ENCODE measurements around the gene WDR46.
"Not testable (repeated sequence)": the region's sequence is repeated elsewhere in the genome, so short reads cannot be mapped to it uniquely, and the experiment has no call there.

The WDR46 gene

DNA sequence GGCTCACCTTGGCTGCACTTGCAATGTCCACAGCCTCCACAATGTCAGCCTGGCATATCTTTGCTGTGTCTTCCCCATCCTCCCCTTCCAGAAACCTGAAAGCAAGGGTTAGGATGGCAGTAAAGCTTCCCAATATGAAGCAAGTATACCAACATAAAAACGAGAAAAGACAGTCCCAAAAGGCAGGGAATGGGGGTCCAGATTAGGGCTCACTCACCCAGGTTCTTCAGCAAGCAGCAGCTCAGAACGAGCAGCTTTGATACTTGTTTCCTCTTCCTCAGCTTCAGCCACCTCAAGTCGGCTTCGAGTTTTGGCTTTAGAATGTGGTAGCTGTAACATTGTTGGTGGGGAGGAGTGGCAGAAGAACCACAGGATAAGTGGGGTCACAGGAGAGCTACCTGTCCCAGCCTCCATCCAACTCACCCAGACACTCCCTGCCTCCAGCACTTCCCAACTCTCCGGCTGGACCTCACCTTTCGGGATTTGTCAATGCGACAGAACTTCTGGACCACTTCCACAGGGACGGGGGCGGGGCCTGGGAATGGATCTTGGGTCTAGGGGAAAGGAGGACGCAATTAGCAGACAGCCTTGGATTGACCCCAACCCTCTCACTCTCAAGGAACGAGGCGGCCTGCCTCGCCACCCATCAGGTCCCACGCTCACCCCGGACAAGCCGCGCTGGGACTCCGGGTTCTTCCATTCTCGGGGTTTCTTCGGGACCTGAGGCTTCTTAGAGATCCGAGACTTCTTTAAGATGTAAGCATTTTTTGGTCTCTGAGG is 708 bp downstream of the WDR46 start:
- DNase-seq, result no peak

DNA sequence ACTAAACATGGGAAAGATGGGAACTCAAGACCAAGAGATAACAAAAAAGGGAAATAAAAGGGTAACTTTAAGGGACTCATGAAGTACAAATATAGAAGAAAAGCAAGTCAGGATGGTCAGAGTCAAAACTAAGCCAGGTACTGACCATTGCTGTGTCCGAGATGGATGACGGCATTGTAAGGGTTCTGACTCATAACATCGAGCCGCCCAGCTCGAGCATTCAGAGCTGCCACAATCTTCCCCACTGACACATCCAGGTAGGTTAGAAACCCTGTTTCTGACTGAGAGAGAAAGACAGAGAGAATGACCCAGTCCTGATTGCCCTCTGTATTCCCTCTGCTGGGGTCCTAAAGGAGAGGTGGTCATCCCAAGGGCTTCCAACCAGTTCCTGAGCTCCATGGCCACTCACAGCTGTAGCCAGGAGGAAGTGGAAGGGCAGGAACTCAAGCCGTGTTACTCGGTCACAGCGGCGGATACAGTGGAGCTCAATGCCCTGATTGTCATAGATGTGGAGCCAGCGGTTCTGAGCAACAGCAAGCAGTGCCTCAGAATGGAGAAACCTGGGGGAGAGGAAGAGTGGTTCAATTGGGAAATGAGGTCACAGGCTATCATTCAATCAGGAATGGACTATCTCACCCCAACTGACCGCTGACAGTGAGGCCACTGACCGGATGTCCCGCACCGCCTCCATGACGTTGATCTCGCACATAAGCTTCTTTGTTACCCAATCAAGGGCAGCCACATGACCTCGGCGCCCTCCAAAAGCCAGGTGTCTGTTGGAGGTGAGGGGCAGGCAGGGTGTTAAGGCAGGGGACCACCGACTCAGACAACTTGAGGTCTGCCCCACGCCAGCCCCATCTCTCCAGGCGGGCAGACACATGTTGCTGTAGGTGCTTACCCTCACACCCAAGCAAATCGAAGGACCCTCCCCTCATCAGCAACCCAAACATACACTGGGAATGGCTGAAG is 1.8 kb downstream of the WDR46 start:
- no peak for DNase-seq

DNA sequence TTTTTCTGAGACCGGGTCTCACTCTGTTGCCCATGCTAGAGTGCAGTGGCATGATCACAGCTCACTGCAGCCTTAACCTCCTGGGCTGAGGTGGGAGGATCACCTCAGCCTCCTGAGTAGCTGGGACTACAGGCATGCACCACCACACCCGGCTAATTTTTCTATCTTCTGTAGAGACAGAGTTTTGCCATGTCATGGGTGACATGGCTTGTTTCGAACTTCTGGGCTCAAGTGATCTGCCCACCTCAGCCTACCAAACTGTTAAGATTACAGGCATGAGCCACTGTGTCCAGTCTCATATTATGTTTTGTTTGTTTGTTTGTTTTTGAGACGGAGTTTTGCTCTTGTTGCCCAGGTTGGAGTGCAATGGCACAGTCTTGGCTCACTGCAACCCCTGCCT is 3.8 kb downstream of the WDR46 start:
- DNase-seq, result not testable (repeated sequence)

DNA sequence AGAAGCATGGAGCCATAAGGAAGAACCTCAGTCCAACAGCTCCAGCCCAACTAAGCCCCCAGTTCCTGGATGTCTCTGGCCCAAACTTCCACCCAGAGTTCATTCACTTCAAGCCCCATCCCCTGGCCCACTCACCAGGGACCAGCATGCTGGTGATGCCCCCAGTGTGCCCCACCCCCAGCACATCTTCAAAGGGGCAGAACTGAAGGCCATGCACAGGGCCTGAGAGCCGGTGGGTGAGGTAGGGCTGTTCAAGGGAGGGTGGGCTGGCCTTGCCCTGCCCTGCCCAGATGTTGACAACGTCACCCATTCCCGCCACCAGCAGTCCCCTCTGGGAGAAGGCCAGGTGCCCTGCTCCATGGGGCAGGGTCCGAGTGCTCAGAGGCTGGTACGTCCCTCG is 8.5 kb downstream of the WDR46 start:
- no peak for DNase-seq

DNA sequence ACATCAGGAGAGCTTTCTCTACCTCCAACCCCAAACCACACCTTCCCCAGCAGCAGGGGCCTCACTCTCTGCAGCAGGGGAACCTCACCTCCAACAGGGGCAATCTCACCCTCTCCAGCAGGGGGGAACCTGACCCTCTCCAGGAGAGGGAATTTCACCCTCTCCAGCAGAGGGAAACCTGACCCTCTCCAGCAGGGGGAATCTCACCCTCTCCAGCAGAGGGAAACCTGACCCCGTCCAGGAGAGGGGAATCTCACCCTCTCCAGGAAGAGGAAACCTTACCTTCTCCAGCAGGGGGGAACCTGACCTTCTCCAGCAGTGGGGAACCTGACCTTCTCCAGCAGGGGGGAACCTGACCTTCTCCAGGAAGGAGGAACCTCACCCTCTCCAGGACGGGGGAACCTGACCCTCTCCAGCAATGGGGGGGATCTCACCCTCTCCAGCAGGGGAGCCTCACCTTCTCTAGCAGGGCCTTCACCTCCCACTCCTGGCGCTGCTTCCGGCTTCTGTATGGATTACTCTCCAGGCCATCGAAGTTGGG is 9.0 kb downstream of the WDR46 start:
- DNase-seq, result peak; percentile 53

DNA sequence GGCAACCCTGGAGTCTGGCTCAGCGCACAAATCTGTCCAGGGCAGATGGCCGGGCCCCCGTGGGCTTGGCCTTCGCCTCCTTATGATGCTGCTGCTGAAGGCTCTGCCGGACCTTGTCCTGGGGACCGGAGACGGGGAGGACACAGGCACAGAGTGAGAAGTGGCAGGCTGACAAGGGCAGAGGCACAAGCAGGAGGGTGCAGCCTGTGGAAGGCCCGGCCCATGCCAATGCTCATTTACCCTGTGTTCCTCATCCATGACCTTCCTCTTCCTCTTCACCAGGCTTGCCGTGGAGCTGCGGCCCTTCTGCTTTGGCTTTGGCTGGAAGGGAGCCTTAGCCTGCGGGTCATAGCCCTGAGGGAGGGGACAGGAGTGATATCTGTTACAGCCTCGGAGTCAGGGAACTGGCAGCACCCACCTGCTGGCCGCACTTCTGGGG is 9.8 kb downstream of the WDR46 start:
- DNase-seq, result no peak

DNA sequence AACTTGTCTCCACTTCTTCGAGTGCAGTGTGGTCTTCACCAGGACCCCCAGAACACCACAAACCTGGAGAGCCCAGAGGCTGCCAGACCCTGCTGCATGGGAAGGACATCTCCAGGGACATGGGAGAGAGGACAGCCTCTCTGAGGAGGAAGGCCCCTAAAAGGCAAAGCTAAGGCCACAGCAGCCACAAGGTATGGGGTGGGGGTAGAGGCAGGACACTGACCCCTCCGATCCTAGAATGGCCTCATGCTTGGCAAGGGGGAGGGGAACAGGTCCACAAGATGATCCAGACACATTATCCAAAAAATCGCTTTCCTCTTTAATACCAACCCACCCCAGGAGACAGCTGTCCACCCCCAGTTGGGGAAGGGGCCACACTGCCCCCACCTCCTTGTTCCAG is 10.2 kb downstream of the WDR46 start:
- DNase-seq, result no peak

DNA sequence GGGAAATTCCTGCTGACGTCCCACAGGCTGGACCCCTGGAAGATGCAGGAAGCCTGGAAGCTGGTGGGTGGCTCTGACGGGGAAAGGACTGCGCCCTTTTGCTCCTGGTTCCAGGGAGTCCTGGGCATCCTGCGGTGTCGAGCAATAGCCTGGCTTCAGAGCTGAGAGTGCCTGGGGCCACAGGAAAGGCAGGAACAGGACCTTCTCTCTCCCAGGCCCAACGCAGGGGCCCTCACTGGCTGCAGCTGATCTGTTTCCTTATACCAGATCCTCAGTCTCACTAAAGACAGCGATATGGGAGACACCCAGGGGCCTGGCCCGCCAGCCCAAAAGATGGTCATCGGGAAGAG is 10.7 kb downstream of the WDR46 start:
- no peak for DNase-seq

DNA sequence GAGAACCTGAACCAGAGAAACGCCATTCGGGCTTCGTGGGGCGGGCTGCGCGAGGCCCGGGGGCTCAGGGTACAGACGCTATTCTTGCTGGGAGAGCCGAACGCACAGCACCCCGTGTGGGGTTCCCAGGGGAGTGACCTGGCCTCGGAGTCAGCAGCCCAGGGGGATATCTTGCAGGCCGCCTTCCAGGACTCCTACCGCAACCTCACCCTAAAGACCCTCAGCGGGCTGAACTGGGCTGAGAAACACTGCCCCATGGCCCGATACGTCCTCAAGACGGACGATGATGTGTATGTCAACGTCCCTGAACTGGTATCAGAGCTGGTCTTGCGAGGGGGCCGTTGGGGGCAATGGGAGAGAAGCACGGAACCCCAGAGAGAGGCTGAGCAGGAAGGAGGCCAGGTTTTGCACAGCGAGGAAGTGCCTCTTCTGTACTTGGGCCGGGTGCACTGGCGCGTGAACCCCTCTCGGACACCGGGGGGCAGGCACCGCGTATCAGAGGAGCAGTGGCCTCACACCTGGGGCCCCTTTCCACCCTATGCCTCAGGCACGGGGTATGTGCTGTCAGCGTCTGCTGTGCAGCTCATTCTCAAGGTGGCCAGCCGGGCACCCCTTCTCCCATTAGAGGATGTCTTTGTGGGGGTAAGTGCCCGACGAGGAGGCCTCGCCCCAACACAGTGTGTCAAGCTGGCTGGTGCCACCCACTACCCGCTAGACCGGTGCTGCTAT is 11.2 kb downstream of the WDR46 start:
- no peak for DNase-seq

DNA sequence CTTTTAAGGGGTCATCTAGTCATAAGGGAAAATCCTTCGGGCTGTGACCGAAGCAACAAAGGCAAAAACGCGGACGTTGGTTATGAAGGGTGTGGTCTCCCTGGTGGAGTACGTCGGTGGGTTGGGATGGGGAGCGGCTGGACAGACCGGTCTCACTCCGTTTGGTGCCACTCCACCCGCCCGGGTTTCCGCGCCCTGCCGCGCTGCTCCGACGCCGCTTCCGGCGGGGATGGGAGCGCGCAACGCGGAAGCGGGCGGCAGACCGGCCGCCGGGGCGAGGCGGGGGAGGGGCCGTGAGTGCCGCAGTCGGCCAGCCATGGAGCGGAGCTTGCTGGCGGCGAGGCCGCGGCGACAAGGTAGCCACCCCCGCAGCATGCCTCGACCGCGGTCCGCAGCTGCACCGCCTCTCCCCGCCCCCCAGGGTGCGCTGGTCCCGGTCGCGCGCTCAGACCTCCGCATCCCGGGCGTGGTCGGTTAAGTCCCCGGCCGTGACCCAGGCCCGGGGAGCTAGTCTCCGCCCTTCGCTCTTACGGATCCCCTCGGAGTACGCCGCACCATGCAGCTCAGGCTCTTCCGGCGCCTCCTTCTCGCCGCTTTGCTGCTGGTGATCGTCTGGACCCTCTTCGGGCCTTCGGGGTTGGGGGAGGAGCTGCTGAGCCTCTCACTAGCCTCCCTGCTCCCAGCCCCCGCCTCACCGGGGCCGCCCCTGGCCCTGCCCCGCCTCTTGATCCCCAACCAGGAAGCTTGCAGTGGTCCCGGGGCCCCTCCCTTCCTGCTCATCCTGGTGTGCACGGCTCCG is 12.0 kb downstream of the WDR46 start, which contains the start of gene B3GALT4:
TSS of gene B3GALT4 (plus strand) at position 260 of the 799 bp plus-strand sequence. CDS start at position 557, 297 bp downstream.
- DNase-seq, result peak; percentile 69

DNA sequence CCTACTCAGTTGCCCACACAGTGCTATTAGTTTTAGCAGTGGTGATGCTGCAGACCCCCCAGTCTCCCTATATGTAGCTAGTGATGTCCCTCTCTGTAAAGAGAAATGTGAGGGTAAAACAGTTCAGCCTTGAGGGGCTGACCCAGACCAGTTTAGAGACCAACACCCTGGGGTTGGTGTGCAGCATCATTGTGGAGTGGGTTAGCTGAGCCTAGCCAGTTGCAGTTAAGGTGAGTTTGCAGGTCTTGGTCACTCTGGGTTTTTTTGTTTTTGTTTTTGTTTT is 12.5 kb downstream of the WDR46 start:
- DNase-seq, result no peak

DNA sequence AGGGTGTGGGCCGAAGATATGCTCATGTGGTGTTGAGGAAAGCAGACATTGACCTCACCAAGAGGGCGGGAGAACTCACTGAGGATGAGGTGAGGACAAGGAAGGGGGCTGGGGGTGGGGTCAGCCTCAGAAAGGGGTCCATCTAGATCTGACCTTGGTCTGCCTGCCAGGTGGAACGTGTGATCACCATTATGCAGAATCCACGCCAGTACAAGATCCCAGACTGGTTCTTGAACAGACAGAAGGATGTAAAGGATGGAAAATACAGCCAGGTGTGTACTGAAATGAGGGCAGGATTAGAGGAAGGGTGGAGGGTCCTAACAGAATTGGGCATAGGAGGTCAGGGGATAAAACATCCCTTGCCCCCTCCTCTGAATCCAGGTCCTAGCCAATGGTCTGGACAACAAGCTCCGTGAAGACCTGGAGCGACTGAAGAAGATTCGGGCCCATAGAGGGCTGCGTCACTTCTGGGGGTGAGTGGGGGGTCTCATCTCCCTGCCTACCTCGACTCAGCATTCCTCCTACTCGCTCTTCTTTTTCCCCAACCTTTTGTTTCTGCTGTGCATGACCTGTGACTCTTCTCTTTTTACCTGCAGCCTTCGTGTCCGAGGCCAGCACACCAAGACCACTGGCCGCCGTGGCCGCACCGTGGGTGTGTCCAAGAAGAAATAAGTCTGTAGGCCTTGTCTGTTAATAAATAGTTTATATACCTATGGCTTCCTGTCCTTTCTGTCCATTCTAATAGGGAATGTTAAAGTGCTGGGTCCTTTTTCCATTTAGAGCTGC is 13.1 kb downstream of the WDR46 start:
- not testable (repeated sequence) for DNase-seq

DNA sequence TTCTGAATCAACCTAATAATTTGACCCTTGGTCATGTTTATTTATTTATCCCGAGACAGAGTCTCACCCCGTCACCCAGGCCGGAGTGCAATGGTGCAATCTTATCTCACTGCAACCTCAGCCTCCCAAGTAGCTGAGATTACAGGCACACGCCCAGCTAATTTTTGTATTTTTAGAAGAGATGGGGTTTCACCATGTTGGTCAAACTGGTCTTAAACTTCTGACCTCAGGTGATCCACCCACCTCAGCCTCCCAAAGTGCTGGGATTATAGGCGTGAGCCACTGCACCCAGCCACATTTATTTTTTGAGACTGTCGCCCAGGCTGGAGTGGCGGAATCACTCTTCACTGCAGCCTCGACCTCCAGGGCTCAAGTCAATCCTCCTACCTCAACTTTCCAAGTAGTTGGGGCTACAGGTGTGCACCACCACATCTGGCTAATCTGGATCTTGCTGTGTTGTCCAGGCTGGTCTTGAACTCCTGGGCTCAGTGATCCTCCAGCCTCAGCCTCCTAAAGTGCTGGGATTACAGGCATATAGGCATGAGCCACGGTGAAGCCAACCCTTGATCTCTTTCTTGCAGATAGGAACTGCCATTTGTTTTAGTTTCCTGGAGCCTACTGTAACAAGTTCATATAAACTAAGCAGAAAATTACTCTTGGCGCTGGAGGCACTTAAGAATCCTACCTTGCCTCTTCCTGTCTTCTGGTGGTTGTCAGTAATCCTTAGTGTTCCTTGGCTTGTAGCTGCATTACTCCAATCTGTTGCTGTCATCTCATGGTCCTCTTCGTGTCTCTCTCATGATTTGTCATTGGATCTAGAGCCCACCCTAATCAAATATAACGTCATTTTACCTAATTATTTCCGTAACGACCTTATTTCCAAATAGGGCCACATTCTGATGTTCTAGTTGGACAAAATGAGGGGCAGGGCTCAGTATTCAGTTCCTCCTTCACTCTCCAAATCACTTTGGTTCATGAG is 14.8 kb downstream of the WDR46 start:
- DNase-seq, result no peak

DNA sequence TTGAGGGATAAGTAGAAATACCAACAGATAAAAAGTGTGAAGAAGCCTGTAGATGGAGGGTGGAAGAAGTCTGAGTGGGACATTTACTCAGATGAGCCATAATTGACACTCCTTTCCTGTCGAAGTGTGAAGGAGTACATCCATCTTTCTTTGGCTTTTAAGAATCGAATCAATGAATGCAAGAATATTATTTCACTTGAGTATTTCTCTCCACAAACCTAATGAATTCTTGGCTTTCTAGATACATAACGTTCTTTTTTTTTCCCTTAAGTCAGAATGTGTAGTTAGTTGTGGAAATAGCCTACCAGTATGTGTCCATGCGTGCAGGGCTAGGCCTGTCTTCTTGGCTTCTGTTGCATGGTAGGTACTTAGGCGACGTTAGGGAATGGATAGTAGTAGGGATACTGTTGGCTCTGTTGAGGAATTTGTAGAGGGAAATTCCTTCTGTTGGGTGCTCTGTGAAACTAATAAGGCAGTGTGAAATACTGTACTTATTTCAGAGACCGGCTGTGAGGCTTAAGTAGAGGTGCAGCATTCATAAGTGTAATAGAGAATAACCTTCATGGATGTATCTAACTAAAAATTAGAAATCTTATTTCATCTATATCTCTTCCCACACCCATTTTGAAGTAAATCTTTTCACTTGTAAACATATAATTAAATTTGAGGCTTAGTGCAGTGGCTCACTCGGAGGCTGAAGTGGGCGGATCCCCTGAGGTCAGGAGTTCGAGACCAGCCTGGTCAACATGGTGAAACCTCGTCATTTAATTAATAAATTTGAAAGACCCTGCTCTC is 15.7 kb downstream of the WDR46 start:
- DNase-seq, result no peak

DNA sequence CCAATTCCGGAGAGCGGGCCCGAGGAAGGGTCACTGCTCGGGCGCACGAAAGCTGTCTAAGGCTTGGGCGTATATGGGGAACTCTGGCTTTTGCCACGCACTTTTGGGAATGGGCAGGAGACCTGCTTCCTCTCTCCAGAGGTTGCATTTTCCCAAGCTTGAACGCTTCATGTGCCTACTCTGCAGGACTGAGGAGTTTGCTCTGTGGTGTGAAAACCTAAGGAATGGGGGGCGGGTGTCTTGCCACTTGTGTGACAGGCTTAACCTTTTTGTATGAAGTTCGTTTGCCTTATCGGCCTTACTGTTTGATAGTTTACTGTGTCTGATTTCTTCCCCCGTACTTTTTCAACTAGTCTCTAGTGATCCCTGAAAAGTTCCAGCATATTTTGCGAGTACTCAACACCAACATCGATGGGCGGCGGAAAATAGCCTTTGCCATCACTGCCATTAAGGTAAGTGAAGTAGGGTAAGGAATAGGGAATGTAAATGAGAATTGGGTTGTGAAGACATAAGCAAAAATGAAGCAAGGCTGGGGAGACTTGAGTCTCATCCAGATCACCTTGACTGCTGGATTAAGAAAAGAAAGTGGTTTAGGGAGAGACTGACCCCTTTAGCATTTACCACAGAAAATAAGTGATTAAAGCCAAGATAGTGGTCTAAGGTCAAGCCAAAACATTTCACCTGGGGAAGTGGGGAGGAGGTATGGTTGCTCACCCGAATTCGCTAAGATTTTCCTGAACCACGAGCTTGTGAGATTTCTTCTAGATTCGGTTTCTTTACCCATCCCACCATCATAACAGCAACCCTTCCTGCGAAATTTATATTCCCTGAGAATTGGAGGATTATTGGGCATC is 16.5 kb downstream of the WDR46 start:
- no peak for DNase-seq

DNA sequence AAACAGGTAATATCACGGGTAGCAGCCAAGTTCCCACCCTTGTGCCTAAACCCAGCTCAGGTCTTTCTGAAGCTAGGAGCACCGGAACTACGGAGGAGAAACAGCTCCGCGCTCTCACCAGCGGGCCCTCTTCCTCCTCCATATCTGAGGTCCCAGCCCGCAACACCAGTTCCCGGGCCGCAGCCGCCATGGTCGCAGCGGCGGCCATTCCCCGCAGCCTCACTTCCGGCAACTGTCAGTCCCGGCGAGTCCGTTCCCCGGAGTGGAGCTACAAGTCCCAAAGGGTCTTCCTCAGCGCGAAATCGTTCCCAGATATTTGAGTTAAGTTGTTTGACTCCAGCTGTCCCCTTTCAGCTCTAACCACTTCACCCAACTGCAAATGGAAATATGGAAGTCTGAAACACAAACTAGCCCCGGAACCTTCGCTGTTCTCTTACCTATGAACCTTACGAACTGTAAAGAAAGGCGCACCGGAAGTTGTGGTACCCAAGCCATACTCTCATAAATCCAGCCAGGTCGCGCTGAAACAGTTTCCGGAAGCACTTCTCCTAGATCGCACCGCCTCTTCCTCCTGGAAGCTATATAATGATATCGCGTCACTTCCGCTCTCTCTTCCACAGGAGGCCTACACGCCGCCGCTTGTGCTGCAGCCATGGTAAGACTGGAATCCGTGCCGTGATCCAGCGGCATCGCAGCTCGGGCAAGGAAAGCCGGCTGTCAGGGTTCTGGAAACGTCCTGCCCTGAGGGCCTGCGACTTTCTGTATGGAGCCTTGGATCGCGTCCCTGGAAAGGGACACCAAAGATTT is 17.4 kb downstream of the WDR46 start, which contains the start of the genes RPS18 and VPS52:
TSS of gene RPS18 (plus strand) at position 608 of the 807 bp plus-strand sequence. CDS start at position 653, 45 bp downstream.
TSS of gene VPS52 (minus strand) at position 409 of the 807 bp plus-strand sequence. CDS start at position 208, 201 bp downstream.
- peak; percentile 99 for DNase-seq

DNA sequence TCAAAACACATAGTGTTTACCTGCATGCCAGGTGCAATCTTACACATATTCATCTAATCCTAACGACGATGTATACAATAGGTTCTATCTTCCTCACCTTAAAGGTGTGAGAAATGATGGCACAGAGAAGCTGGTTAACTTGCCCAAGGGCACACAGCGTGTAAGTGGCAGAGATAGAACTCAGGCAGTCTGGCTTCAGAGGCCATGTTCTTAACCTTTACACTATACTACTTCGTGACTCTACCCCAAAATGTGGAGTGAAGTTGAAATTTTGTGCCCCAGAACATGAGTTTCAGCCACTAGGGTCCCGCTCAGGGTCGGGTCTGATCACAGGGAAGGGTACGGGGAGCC is 17.9 kb downstream of the WDR46 start:
- DNase-seq, result no peak
